HFFc6 (cell line): ENCODE data around the gene LAMC2. TPM values are rescaled to one million over a fixed set of nuclear protein-coding genes. Genes with fewer than 3 reads are reported as not detected.
"Not testable (repeated sequence)": the region's sequence is repeated elsewhere in the genome, so short reads cannot be mapped to it uniquely, and the experiment has no call there.

Experiments used
- DNase-seq: peaks from one replicate; pipeline ENCODE4 v3.0.0-alpha.2; 2018
- H3K27ac Mint-ChIP-seq: 2 replicates; pipeline ENCODE4 v1.8.0; 2020; ENCODE audit warnings: mild to moderate bottlenecking, mixed read lengths
- H3K27me3 Mint-ChIP-seq: 2 replicates; pipeline ENCODE4 v1.8.0; 2021; ENCODE audit warnings: mild to moderate bottlenecking, moderate library complexity, mixed read lengths; ENCODE audit not compliant: insufficient read depth
- H3K36me3 Mint-ChIP-seq: 2 replicates; pipeline ENCODE4 v1.8.0; 2021; ENCODE audit warnings: low read depth, mixed read lengths
- H3K4me1 Mint-ChIP-seq: 2 replicates; pipeline ENCODE4 v1.8.0; 2020; ENCODE audit warnings: low read depth, mixed read lengths
- H3K4me3 Mint-ChIP-seq: 2 replicates; pipeline ENCODE4 v1.8.0; 2020; ENCODE audit warnings: mild to moderate bottlenecking, moderate library complexity, mixed read lengths
- H3K9me3 Mint-ChIP-seq: 2 replicates; pipeline ENCODE4 v1.8.0; 2020; ENCODE audit warnings: mild to moderate bottlenecking, mixed read lengths
- total RNA-seq, 6 experiments: library from RNA; stranded (reverse); fragmentation: NEBNext Ultra II Directional; extraction: Animal tissue kit (Norgen Biotek cat#: 25700); gene quantifications; 2 replicates in 1 of 6; 3 replicates in 5 of 6; pipeline ENCODE4 v1.2.3, GENCODE V29; 2021
- TF ChIP-seq, protein P1 (sequence below): fragments of 200-600 bp; sonication (generic); IDR thresholded peaks from 2 replicates; pipeline ENCODE4 v1.5.0; 2021; ENCODE audit warnings: antibody characterized with exemption, mild to moderate bottlenecking

The LAMC2 gene
- total RNA-seq, 6 experiments from 2014 or later: 1.5 to 2.3 (median 1.7) TPM

DNA sequence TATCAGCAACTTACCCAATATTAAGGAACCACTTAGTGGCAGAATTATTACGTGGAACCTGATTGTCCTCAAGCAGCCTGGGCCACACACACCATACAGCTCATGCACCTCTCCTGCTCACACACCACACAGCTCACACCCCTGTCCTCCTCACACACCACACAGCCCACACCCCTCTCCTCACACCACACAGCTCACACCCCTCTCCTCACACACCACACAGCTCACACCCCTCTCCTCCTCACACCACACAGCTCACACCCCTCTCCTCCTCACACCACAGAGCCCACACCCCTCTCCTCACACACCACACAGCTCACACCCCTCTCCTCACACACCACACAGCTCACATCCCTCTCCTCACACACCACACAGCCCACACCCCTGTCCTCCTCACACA is 36.8 kb upstream of the LAMC2 start:
- TF ChIP-seq, protein P1, sequence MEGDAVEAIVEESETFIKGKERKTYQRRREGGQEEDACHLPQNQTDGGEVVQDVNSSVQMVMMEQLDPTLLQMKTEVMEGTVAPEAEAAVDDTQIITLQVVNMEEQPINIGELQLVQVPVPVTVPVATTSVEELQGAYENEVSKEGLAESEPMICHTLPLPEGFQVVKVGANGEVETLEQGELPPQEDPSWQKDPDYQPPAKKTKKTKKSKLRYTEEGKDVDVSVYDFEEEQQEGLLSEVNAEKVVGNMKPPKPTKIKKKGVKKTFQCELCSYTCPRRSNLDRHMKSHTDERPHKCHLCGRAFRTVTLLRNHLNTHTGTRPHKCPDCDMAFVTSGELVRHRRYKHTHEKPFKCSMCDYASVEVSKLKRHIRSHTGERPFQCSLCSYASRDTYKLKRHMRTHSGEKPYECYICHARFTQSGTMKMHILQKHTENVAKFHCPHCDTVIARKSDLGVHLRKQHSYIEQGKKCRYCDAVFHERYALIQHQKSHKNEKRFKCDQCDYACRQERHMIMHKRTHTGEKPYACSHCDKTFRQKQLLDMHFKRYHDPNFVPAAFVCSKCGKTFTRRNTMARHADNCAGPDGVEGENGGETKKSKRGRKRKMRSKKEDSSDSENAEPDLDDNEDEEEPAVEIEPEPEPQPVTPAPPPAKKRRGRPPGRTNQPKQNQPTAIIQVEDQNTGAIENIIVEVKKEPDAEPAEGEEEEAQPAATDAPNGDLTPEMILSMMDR: no peak
- peaks cover 28% of the 10 kb centered on the region for H3K4me1 Mint-ChIP-seq
- H3K27me3 Mint-ChIP-seq: peaks cover 20% of the 10 kb centered on the region
- H3K9me3 Mint-ChIP-seq: peaks cover 4% of the 10 kb centered on the region; the same call in 1 of the 2 replicates
- peaks cover 12% of the 10 kb centered on the region for H3K36me3 Mint-ChIP-seq
- DNase-seq: peak; percentile 31
- H3K27ac Mint-ChIP-seq: peak overlapping the region; percentile 88
- H3K4me3 Mint-ChIP-seq: no peak overlapping the region

DNA sequence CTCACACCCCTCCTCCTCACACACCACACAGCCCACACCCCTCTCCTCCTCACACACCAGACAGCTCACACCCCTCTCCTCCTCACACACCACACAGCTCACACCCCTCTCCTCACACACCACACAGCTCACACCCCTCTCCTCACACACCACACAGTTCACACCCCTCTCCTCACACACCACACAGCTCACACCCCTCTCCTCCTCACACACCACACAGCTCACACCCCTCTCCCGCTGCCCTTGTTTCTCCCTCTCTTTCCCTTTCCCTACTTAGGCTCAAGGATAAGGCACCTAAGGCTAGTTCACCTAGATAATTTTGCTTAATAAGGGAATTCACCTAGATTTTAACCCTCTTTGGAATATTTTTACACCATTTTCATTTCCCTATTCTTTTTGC is 36.0 kb upstream of the LAMC2 start:
- not testable (repeated sequence) for H3K9me3 Mint-ChIP-seq, H3K36me3 Mint-ChIP-seq, H3K4me3 Mint-ChIP-seq, DNase-seq
- Mint-ChIP-seq H3K27me3 (peaks cover 17% of the 10 kb centered on the region), H3K4me1 (peaks cover 23% of the 10 kb centered on the region), H3K27ac (peak overlapping the region; percentile 29; the same call in 1 of the 2 replicates)

DNA sequence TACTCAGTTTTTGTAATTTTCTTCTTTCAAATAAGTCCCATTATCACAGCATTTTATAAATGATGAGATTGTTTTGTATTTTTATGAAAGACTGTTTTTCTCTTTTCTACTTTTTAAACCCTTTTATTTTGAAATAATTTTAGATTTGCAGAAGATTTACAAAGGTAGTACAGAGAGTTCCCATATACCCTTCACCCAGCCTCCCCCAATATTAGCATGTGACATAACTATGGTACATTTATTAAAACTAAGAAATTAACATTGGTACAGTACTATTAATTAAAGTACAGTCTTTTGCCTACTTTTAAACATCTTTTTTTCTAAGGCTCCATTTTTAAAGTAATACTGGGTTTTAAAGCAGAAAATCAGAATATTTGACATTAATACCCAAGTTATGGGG is 35.6 kb upstream of the LAMC2 start:
- H3K36me3 Mint-ChIP-seq: peaks cover 6% of the 10 kb centered on the region; the same call in 1 of the 2 replicates
- TF ChIP-seq, protein P1: no peak

DNA sequence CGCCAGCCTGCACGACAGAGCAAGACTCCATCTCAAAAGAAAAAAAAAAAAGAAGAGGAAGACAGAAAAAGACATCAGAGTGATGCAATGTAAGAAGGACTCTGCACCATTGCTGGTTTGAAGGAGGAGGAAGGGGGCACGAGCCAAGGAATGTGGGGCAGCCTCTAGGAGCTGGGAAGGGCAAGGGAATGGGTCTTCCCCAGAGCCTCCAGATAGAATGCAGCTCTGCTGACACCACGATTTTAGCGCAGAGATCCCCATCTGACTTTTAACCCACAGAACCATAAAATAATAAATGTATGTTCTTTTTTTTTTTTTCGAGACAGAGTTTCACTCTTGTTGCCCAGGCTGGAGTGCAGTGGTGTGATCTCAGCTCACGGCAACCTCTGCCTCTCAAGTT is 33.9 kb upstream of the LAMC2 start:
- TF ChIP-seq, protein P1: no peak
- H3K27ac Mint-ChIP-seq: peak overlapping the region; percentile 18; the same call in 1 of the 2 replicates
- peaks cover 4% of the 10 kb centered on the region; the same call in 1 of the 2 replicates for H3K9me3 Mint-ChIP-seq
- DNase-seq: no peak
- H3K4me3 Mint-ChIP-seq: no peak overlapping the region; the same call in 1 of the 2 replicates
- peaks cover 12% of the 10 kb centered on the region for H3K27me3 Mint-ChIP-seq
- H3K4me1 Mint-ChIP-seq: peaks cover 31% of the 10 kb centered on the region
- no peaks in the 10 kb centered on the region for H3K36me3 Mint-ChIP-seq

More for the DNA sequence above, 35.6 kb upstream of the LAMC2 start:
- Mint-ChIP-seq H3K27me3 (peaks cover 17% of the 10 kb centered on the region), H3K4me1 (peaks cover 23% of the 10 kb centered on the region), H3K9me3 (peaks cover 4% of the 10 kb centered on the region; the same call in 1 of the 2 replicates), H3K4me3 (no peak overlapping the region), H3K27ac (peak overlapping the region; percentile 29; the same call in 1 of the 2 replicates)
- no peak for DNase-seq

DNA sequence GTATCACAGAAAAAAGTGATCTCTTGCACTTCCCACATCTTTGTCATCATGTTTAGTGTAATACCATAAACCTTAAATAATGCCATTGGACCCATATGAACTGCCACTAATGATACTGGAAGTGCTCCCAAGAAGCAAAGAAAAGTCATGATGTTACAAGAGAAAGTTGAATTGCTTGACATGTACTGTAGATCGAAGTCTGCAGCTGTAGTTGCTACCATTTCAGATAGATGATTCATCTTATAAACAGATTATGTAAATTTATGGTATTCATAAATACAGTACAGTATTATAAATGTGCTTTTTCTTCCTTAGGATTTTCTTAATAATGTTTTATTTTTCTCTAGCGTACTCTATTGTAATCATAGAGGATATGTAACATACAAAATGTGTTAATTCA is 30.1 kb upstream of the LAMC2 start:
- no peak for DNase-seq
- no peaks in the 10 kb centered on the region for H3K27me3 Mint-ChIP-seq
- peaks cover 10% of the 10 kb centered on the region for H3K4me1 Mint-ChIP-seq
- H3K9me3 Mint-ChIP-seq: peaks cover 4% of the 10 kb centered on the region; the same call in 1 of the 2 replicates
- no peak overlapping the region for H3K27ac Mint-ChIP-seq
- TF ChIP-seq, protein P1: no peak
- no peaks in the 10 kb centered on the region for H3K36me3 Mint-ChIP-seq
- H3K4me3 Mint-ChIP-seq: no peak overlapping the region

DNA sequence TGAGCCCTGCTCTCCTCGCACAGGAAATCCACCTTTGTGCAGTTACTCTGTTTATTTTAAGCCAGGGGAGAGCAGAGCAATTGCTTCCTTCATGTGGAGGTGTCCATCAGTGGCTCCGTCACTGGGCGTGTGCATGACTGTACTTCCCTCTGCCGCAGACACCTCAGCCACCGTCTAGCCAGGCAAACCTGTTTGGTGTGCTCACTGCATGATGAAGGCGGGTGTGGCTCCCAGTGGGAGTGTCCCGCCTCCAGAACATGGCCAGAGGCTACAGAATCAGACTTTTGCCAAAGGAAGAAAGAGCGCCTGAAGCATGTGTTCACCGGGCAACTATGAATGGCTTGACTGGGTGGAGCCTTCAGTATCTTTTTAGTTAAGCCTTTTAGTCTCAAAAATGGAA is 26.1 kb upstream of the LAMC2 start:
- TF ChIP-seq, protein P1: no peak
- H3K27me3 Mint-ChIP-seq: no peaks in the 10 kb centered on the region
- H3K27ac Mint-ChIP-seq: peak overlapping the region; percentile 70
- no peaks in the 10 kb centered on the region for H3K36me3 Mint-ChIP-seq
- no peaks in the 10 kb centered on the region for H3K9me3 Mint-ChIP-seq
- peak; percentile 91 for DNase-seq
- H3K4me1 Mint-ChIP-seq: peaks cover 10% of the 10 kb centered on the region
- H3K4me3 Mint-ChIP-seq: peak overlapping the region; percentile 64
